ACC112 (cell line): ENCODE data around the gene HBZ.
"Not testable (repeated sequence)": the region's sequence is repeated elsewhere in the genome, so short reads cannot be mapped to it uniquely, and the experiment has no call there.

Experiments
- H2AFZ ChIP-seq: fragments of 200-600 bp; sonication (generic); one replicate; pipeline ENCODE4 v1.6.0; 2017; ENCODE audit warnings: antibody characterized with exemption, low read length; ENCODE audit not compliant: unreplicated experiment
- H3K27ac ChIP-seq: fragments of 200-600 bp; sonication (generic); 2 replicates; pipeline ENCODE4 v1.5.1; 2014; ENCODE audit warnings: low read depth, mild to moderate bottlenecking, antibody characterized with exemption, low read length, moderate library complexity
- H3K27me3 ChIP-seq: fragments of 200-600 bp; sonication (generic); 2 replicates; pipeline ENCODE4 v1.6.1; 2014; ENCODE audit warnings: mild to moderate bottlenecking, antibody characterized with exemption, low read length, moderate library complexity, mixed read lengths; ENCODE audit not compliant: insufficient read depth
- H3K36me3 ChIP-seq: fragments of 200-600 bp; sonication (generic); 2 replicates; pipeline ENCODE4 v1.6.1; 2016; ENCODE audit warnings: mild to moderate bottlenecking, antibody characterized with exemption, low read length, moderate library complexity, mixed read lengths; ENCODE audit not compliant: insufficient read depth
- H3K4me1 ChIP-seq: fragments of 200-600 bp; sonication (generic); one replicate; pipeline ENCODE4 v1.6.1; 2016; ENCODE audit warnings: low read length, mixed read lengths; ENCODE audit not compliant: insufficient read depth, unreplicated experiment, control insufficient read depth
- H3K4me3 ChIP-seq: fragments of 200-600 bp; sonication (generic); 2 replicates; pipeline ENCODE4 v1.5.1; 2014; ENCODE audit warnings: mild to moderate bottlenecking, low read depth, low read length
- H3K79me2 ChIP-seq: fragments of 200-600 bp; sonication (generic); one replicate; pipeline ENCODE4 v1.6.0; 2016; ENCODE audit warnings: low read length; ENCODE audit not compliant: control insufficient read depth, unreplicated experiment, insufficient read depth

HBZ gene

GRCh38 chr16:173211-173854 lies 20.9 kb downstream of the HBZ start:
- peaks cover 50% of the 10 kb centered on the region for H3K27me3 ChIP-seq
- H3K4me3 ChIP-seq, H3K79me2 ChIP-seq, H3K36me3 ChIP-seq, H3K4me1 ChIP-seq, H2AFZ ChIP-seq, H3K27ac ChIP-seq: not testable (repeated sequence)

- not testable (repeated sequence) for H3K27ac ChIP-seq, H3K36me3 ChIP-seq, H3K4me3 ChIP-seq, H3K79me2 ChIP-seq, H2AFZ ChIP-seq, H3K4me1 ChIP-seq
- H3K27me3 ChIP-seq = peaks cover 48% of the 10 kb centered on the region
Observed at GRCh38 chr16:173928-174769, 21.7 kb downstream of the HBZ start.

- no peaks in the 10 kb centered on the region for H3K79me2 ChIP-seq
- H3K27me3 ChIP-seq = peaks cover 58% of the 10 kb centered on the region
- no peak overlapping the region for H3K27ac ChIP-seq
- H2AFZ ChIP-seq = no peak overlapping the region
- H3K36me3 ChIP-seq = no peaks in the 10 kb centered on the region
- H3K4me1 ChIP-seq = no peaks in the 10 kb centered on the region
- no peak overlapping the region for H3K4me3 ChIP-seq
Observed at GRCh38 chr16:175011-175949, 22.8 kb downstream of the HBZ start.

- not testable (repeated sequence) for H3K4me1 ChIP-seq, H3K4me3 ChIP-seq, H3K79me2 ChIP-seq, H3K36me3 ChIP-seq, H2AFZ ChIP-seq, H3K27ac ChIP-seq
- peaks cover 55% of the 10 kb centered on the region for H3K27me3 ChIP-seq
Observed at GRCh38 chr16:176006-176405, 23.6 kb downstream of the HBZ start.

GRCh38 chr16:176477-177382 lies 24.3 kb downstream of the HBZ start, which contains the start of gene HBA1:
HBA1 (plus strand) TSS chr16:176680; CDS start chr16:176717, 37 bp downstream.
- Histone ChIP-seq H3K4me3 (0 out of 2 replicates have a peak within 1 kb of the TSS, but pooled peaks have one; percentile 12), H3K27me3 (peaks cover 50% of the 10 kb centered on the region)

GRCh38 chr16:177394-177822 lies 25.0 kb downstream of the HBZ start:
- peaks cover 48% of the 10 kb centered on the region for H3K27me3 ChIP-seq
- no peaks in the 10 kb centered on the region for H3K4me1 ChIP-seq
- H3K27ac ChIP-seq = no peak overlapping the region
- H2AFZ ChIP-seq = no peak overlapping the region
- no peaks in the 10 kb centered on the region for H3K79me2 ChIP-seq
- no peaks in the 10 kb centered on the region for H3K36me3 ChIP-seq
- H3K4me3 ChIP-seq = 0 out of 2 replicates have a peak overlapping the region, but pooled peaks have one; percentile 12

More at GRCh38 chr16:176477-177382, 24.3 kb downstream of the HBZ start, which contains the start of gene HBA1:
- not testable (repeated sequence) for H3K27ac ChIP-seq, H3K79me2 ChIP-seq, H3K36me3 ChIP-seq, H3K4me1 ChIP-seq, H2AFZ ChIP-seq

GRCh38 chr16:177981-178667 lies 25.7 kb downstream of the HBZ start:
- H2AFZ ChIP-seq = no peak overlapping the region
- H3K79me2 ChIP-seq = no peaks in the 10 kb centered on the region
- no peak overlapping the region for H3K27ac ChIP-seq
- no peaks in the 10 kb centered on the region for H3K4me1 ChIP-seq
- H3K4me3 ChIP-seq = no peak overlapping the region
- H3K27me3 ChIP-seq = peaks cover 48% of the 10 kb centered on the region
- no peaks in the 10 kb centered on the region for H3K36me3 ChIP-seq

GRCh38 chr16:178668-179015 lies 26.2 kb downstream of the HBZ start:
- H3K4me3 ChIP-seq = no peak overlapping the region
- no peaks in the 10 kb centered on the region for H3K36me3 ChIP-seq
- no peaks in the 10 kb centered on the region for H3K79me2 ChIP-seq
- peaks cover 43% of the 10 kb centered on the region for H3K27me3 ChIP-seq
- no peaks in the 10 kb centered on the region for H3K4me1 ChIP-seq
- no peak overlapping the region for H2AFZ ChIP-seq
- no peak overlapping the region for H3K27ac ChIP-seq

- Histone ChIP-seq H3K27ac (no peak overlapping the region), H3K79me2 (no peaks in the 10 kb centered on the region), H2AFZ (no peak overlapping the region), H3K36me3 (no peaks in the 10 kb centered on the region), H3K27me3 (peaks cover 42% of the 10 kb centered on the region), H3K4me3 (peak overlapping the region; percentile 74), H3K4me1 (no peaks in the 10 kb centered on the region)
Observed at GRCh38 chr16:179211-180092, 27.0 kb downstream of the HBZ start.
